Measurements from ENCODE around the gene FAF1.
"Not testable (repeated sequence)": the region's sequence is repeated elsewhere in the genome, so short reads cannot be mapped to it uniquely, and the experiment has no call there.

FAF1 gene

GRCh38 chr1:50906050-50906449 lies 54.0 kb downstream of the FAF1 start:
- not testable (repeated sequence) for DNase-seq

GRCh38 chr1:50902419-50902818 lies 57.6 kb downstream of the FAF1 start:
- no peak for DNase-seq

DNA sequence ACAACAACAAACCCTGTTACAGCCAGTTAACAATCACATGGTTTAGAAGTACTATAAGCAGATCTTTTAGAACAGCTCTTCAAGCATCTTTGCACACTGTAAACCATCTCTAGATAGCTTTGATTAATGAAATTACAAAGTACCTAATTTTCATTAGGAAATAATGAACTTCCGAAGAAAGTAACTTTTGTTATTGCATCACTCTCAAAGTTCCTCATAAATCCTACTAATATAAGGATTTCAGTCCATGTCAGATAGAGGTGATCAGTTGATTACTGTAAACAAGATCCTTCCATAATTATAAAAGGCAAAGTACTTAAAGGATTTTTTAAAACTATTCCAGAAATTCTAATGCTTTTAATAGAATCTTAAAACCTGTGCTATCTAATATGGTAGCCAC lies 58.2 kb downstream of the FAF1 start:
- DNase-seq = no peak

DNA sequence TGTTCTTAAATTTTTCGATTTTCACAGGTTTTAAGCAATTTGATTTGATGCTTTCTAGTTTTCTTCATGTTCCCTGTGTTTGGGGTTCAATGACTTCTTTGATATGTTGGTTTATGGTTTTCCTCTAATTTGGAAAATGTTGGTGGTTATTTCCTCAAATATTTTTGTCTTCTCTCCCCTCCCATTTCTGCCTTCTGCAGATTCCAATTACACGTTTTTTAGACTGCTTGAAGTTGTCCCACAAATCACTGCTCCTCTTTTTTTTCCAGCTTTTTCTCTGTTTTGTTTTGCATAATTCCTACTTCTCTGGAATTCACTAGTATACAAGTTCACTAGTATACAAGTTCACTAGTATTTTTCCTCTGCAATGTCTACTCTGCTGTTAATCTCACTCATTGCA lies 61.3 kb downstream of the FAF1 start:
- no peak for DNase-seq

GRCh38 chr1:50894340-50894739 lies 65.7 kb downstream of the FAF1 start:
- no peak for DNase-seq

- DNase-seq = no peak
Observed at GRCh38 chr1:50893466-50893865, 66.6 kb downstream of the FAF1 start.

DNA sequence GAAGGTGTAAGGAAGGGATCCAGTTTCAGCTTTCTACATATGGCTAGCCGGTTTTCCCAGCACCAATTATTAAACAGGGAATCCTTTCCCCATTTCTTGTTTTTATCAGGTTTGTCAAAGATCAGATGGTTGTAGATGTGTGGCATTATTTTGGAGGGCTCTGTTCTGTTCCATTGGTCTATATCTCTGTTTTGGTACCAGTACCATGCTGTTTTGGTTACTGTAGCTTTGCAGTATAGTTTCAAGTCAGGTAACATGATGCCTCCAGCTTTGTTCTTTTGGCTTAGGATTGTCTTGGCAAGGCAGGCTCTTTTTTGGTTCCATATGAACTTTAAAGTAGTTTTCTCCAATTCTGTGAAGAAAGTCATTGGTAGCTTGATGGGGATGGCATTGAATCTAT lies 72.5 kb downstream of the FAF1 start:
- not testable (repeated sequence) for DNase-seq

- no peak for DNase-seq
Observed at GRCh38 chr1:50880373-50880772, 79.7 kb downstream of the FAF1 start.

DNA sequence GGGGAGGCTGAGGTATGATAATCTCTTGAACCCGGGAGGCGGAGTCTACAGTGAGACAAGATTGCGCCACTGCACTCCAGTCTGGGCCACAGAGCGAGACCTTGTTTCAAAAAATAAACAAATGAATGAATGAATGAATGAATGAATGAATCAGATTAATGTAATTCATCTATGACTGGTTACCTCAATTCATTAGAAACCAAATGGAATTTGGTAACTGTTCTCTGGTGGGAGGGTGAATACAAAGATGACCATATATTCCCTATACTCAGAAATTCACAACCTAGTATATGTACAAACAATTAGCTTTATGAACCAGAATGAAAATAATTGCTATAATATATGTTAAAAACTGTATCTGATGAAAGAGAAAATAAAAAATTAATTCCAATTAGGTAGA lies 80.9 kb downstream of the FAF1 start:
- DNase-seq = no peak

DNA sequence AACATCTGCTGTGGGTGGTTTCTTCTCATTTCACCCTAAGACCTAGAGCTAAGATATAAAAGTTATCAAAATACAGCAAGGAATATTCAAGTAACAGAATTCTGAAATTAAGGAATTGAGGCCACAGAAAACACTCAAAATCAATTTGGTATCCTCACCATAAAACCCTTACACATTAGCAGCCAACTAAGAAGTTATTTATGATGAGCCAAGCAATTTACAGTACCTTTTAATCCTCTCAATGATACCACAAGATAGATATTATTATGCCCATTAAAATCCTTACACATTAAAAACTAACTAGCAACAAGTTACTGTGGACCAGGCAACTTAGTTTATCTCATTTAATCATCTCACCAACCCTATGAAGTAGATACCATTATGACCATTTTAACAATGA lies 81.6 kb downstream of the FAF1 start:
- no peak for DNase-seq

DNA sequence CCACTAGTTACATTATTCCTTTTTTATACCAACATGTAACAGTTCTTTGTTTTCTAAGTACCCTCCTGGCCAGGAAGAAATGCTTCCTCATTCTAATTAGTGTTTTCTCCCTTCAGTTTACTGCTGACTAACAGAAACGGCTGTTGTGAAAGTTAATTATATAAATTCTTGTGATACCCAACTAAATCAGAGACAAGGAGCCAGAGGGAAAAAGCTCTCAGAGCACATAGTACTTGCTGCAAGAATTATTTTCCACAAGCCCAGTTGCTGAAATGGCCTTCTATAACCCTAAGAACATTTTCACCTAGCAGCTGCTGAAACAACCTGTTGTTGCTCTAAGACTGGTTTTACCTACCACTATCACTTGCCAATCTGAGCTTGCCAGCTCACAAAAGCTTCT lies 82.4 kb downstream of the FAF1 start:
- DNase-seq = no peak

DNA sequence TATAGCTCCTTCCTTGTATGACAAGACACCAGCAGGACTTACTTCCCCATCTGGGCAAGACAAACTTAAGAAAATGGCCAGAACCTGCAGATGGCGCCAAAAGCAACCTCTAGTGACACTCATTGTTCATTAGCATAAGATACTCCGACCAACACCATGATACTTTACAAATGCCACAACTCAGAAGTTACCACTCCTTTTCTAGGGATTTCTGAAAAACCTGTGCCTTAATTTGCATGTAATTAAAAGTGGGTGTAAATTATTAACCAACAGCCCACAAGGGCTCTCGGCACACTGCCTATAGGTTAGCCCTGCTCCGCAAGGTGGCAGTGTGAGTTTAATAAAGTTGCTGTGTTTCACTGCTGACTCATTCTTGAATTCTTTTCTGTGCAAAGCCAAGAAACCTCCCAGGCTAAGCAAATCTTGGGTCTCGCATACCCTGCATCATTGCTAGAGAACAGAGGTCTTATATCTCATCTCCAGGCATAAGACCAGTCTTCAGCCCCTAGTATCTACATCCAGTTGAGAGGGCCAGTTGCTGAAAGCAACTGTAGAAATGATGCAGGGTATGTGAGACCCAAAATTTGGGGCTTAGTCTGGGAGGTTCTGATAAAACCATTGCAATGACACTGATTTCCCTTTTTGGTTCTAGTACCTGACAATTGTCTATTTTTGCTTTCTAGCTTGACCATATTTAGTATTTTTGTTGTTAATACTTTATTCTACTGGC lies 86.4 kb downstream of the FAF1 start:
- peak; percentile 60 to 70 for DNase-seq

DNA sequence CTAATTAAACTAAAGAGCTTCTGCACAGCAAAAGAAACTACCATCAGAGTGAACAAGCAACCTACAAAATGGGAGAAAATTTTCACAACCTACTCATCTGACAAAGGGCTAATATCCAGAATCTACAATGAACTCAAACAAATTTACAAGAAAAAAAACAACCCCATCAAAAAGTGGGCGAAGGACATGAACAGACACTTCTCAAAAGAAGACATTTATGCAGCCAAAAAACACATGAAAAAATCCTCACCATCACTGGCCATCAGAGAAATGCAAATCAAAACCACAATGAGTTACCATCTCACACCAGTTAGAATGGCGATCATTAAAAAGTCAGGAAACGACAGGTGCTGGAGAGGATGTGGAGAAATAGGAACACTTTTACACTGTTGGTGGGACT lies 95.2 kb downstream of the FAF1 start:
- DNase-seq = not testable (repeated sequence)

GRCh38 chr1:50861772-50862171 lies 98.3 kb downstream of the FAF1 start:
- DNase-seq = no peak

DNA sequence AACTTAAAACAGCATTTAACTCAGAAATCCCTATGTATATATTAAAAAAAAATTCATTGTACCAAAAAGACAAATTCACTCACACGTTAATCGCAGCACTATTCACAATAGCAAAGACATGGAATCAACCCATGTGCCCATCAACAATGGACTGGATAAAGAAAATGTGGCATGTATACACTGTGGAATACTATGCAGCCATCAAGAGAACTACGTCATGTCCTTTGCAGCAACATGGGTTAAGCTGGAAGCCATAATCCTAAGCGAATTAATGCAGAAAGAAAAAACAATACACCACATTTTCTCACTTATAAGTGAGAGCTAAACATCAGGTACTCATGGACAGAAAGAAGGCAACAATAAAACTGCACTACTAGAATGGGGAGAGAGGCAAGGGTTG lies 99.4 kb downstream of the FAF1 start:
- no peak for DNase-seq

DNA sequence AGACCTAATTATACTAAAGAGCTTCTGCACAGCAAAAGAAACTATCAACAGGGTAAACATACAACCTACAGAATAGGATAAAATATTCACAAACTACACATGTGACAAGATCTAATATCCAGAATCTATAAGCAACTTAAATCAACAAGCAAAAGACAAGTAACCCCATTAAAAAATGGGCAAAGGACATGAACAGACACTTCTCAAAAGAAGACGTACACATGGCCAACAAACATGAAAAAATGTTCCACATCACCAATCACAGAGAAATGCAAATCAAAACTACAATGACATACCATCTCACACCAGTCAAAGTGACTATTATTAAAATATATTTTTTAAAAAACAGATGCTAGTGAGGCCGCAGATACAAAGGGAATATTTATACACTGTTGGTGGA lies 99.8 kb downstream of the FAF1 start:
- no peak for DNase-seq

- no peak for DNase-seq
Observed at GRCh38 chr1:50859657-50860056, 100.4 kb downstream of the FAF1 start.

- no peak for DNase-seq
Observed at GRCh38 chr1:50858761-50859160, 101.3 kb downstream of the FAF1 start.

DNA sequence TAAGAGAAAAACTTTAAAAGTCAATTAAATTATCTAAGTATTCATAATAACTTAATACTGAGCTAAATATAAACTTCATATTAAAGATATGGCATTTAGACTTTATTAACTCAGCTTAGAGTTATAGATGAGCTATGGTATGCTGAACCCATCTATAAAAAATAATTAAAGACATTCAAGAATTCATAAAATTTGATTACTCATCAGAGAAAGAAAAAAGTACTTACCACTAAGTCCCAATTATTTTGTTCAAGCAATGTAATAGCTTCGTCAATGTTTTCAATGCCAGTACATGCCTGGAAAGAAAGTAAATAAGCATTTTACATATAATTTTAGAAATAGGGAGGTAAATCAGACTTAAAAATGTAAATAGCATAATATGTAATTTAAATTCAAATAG lies 102.4 kb downstream of the FAF1 start:
- DNase-seq = no peak

- no peak for DNase-seq
Observed at GRCh38 chr1:50853325-50853724, 106.7 kb downstream of the FAF1 start.

- peak; percentile 22 to 57 for DNase-seq
Observed at GRCh38 chr1:50852889-50853288, 107.2 kb downstream of the FAF1 start.

- DNase-seq = no peak
Observed at GRCh38 chr1:50851466-50851865, 108.6 kb downstream of the FAF1 start.

- no peak for DNase-seq
Observed at GRCh38 chr1:50851034-50851433, 109.0 kb downstream of the FAF1 start.

DNA sequence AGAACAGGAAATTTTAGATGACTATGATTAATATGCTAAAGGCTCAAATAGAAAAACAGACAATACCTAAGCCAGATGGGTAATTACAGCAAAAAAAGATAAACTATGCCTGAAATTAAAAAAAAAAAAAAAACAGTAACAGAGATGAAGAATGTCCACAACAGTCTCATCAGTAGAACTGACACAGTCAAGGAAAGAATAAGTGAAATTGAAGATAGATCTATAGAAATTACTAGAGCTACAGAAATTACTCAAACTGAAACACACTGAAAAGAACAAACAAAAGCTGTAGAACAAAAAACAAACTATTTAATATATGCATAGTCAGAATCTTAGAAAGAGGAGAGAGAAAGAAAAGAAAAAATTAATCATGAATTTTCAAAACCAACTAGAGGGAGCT lies 112.8 kb downstream of the FAF1 start:
- no peak for DNase-seq

- DNase-seq = no peak
Observed at GRCh38 chr1:50846224-50846839, 113.7 kb downstream of the FAF1 start.
